HG03159 (cell line): ENCODE data around the gene TBC1D1.

Experiments
- ATAC-seq: cut with Tn5 transposase; IDR thresholded peaks from one replicate; pipeline ENCODE4 v1.9.1; 2021; ENCODE audit warnings: mild to moderate bottlenecking, moderate library complexity; ENCODE audit not compliant: unreplicated experiment

Gene TBC1D1

GRCh38 chr4:38140643-38141203, 249.8 kb downstream of the TBC1D1 start:
- ATAC-seq = no peak

- no peak for ATAC-seq
These were observed 251.1 kb downstream of the TBC1D1 start for GRCh38 chr4:38141808-38142500.

- no peak for ATAC-seq
These were observed 253.1 kb downstream of the TBC1D1 start for GRCh38 chr4:38144031-38144430.

GRCh38 chr4:38145033-38145678, 254.3 kb downstream of the TBC1D1 start:
- no peak for ATAC-seq

GRCh38 chr4:38145741-38146140, 254.9 kb downstream of the TBC1D1 start:
- ATAC-seq = no peak

GRCh38 chr4:38146383-38146782, 255.5 kb downstream of the TBC1D1 start:
- no peak for ATAC-seq

- ATAC-seq = no peak
These were observed 258.6 kb downstream of the TBC1D1 start for GRCh38 chr4:38149472-38149996.

GRCh38 chr4:38149997-38150671, 259.2 kb downstream of the TBC1D1 start:
- ATAC-seq = no peak

GRCh38 chr4:38150766-38151165, 259.9 kb downstream of the TBC1D1 start:
- no peak for ATAC-seq

- ATAC-seq = no peak
These were observed 261.0 kb downstream of the TBC1D1 start for GRCh38 chr4:38151873-38152272.

- ATAC-seq = no peak
These were observed 261.4 kb downstream of the TBC1D1 start for GRCh38 chr4:38152305-38152704.

GRCh38 chr4:38152721-38153386, 262.0 kb downstream of the TBC1D1 start:
- no peak for ATAC-seq

- no peak for ATAC-seq
These were observed 262.5 kb downstream of the TBC1D1 start for GRCh38 chr4:38153387-38153760.

- ATAC-seq = no peak
These were observed 263.4 kb downstream of the TBC1D1 start for GRCh38 chr4:38154252-38154651.

GRCh38 chr4:38154681-38155588, 264.1 kb downstream of the TBC1D1 start:
- no peak for ATAC-seq

- no peak for ATAC-seq
These were observed 264.9 kb downstream of the TBC1D1 start for GRCh38 chr4:38155589-38156294.

GRCh38 chr4:38157592-38157991, 266.7 kb downstream of the TBC1D1 start:
- ATAC-seq = no peak

- peak; percentile 86 for ATAC-seq
These were observed 269.8 kb downstream of the TBC1D1 start for GRCh38 chr4:38160487-38161207.
